HG02973 (cell line): ENCODE measurements around the gene MEIS2.

Experiments
- ATAC-seq: cut with Tn5 transposase; IDR thresholded peaks from one replicate; pipeline ENCODE4 v1.9.1; 2021; ENCODE audit warnings: moderate library complexity; ENCODE audit not compliant: unreplicated experiment

MEIS2 gene

GRCh38 chr15:37041836-37042235 lies 58.5 kb downstream of the MEIS2 start:
- no peak for ATAC-seq

DNA sequence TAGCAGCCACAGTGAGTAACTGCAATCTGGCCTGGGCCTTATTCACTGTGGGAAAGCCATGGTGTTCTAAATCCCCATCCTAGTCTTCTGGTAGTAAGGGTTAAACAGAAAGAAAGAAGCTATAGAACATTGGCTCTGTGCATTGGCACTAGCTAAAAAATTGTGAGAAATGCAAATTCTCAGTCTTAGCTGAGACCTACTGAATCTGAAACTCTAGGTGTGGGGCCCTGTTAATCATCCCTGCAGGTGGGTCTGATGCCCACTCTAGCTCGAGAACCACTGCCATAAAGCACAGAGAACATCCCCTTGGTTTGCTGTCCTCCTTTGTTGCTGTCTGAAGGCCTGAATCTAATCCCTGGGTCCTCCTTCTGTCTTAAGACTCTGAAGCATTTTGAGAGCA lies 59.3 kb downstream of the MEIS2 start:
- no peak for ATAC-seq

DNA sequence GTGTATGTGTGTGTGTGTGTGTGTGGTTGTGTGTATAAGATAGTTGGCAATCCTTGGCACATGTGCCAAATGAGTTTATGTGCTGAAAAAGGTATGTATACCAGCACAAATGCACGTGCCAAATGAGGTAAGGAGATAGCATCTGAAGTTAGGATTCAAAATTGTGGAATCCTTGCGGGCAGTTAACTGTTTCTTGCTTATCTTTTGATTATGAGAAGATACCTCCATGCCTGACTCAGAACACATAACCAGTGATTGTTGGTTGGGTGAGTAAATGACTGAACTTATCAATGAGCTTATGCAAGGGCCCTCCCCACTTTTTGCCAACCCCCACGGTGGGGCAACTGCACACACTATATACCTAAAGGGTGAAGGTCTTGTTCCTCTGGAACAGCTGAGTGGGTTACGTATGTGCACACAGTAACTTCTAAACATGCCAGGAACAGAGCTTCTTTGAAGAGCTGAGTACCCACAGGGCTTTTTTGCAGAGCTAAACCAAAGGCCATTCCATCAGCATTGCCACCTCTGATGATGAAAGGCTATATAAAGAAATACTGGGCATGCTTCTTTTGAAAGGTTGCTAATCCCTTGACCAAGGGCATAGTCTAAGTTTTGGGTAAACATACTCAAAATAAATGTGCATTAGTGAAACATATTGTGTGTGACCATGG lies 60.1 kb downstream of the MEIS2 start:
- no peak for ATAC-seq

DNA sequence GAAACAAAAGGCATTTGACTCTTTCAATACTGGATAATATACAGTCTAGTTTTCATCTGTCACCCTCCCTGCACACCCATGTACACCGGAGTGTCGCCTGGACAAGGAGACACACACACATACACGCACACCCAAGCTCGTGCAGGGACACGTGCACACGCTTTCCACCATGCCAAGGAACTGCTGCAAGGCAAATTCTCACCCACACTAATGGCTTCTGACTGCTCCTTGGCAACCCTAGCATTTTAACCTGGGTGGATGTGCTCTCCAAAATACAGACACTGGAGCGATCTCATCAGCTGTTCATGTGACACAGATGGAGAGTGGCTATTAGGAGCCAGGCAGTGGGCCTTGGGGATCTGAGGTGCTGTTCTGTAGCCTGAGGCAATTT lies 61.6 kb downstream of the MEIS2 start:
- no peak for ATAC-seq

DNA sequence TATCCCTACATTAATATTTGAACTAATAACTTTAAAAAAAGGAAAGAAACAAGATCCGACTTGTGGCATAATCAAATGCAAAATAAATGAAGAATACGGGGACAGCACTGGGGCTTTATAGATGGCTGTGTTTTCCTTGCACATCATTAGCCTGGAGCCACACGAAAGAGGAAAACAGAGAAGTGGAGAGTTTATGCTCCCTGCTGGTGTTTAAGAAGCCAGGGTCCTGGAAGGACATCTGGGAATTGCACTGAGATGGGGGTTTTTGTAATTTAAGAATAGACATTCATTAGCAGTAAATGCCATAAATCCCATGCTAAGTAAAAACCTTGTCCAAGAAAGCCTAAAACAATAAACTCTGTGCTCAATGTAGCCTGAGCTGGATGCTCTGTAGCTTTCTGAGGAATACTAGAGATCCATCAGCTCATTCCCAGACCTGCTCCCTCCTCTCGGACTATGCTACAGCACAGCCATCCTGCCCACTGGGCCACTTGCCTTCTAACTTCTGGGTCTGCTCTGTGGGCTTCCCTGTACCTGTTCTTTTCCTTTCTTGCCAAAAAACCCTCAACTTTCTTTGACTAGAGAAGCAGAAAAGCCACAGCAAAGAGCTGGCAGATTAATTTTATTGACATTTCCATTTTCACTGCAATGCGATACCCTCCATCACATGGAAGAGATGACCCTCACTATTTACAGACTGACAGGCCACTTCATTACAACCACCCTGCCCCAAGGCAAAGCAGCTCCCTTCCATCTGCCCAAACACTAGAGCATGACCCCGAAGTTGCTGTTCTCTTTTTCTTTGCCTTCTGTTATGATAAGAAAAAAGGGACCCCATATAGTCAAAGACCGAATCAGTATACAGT lies 62.3 kb downstream of the MEIS2 start:
- ATAC-seq = no peak

- no peak for ATAC-seq
These were observed 63.2 kb downstream of the MEIS2 start for GRCh38 chr15:37037071-37037655.

DNA sequence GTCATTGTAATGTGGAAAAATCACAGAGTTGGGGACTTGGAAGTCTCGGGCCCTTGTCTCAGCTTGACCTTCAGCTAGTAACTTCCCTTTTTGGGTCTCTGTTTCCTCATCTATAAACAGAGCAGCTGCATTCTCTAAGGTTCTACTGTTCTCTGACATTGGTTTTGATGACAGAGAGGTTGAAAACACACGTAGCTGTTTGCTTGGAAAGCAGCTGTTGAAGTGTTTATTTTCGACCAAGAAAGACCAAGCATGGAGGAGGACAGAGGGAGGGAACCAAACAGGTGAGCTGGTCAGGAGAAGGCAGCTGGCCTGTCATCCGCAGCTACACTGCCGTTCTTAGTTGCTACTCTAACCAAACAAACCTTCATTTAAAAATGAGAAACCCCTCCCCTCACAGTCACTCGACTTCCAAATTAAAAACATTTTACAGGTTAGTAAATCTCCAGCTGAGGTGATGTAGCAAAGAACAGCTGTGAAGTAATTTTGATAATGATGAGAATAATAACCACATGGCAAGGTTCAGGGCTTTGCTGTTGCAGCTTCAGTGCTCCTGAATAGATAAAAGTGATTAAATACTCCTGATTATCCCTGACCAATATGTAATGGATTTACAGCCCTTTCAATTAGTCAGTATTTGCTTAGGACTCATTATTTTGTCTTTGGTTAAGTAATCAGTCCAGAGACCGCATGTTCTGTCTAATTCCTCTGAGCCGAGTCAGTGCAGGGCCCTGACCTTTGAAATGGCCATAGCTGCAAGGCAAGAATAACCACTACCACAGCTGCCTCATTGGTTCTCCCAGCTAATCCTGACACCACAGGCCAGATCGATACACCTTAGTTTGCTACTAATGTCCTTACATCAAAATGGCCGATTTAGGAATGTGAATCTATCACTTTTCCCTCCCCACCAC lies 65.3 kb downstream of the MEIS2 start:
- no peak for ATAC-seq

DNA sequence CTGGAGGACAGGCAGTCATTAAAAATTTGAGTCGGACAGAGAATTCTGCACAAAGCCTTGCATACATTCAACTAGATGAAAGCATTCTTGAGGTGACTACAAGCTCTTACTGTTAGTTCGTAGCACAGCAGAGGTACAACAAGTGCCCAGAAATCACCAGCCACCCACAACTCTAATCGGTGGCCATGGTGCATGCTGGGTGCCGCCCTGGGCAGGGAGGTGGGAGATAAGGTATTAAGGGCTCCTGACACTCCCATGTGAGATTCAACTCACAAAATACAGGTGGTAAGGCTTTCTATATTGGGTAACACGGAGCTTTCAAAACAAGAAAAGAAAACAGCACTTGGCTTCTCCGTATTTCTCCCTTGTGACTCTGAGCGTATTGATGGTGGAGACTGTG lies 66.0 kb downstream of the MEIS2 start:
- ATAC-seq = no peak

GRCh38 chr15:37032091-37032775 lies 68.1 kb downstream of the MEIS2 start:
- no peak for ATAC-seq

GRCh38 chr15:37031198-37031597 lies 69.2 kb downstream of the MEIS2 start:
- no peak for ATAC-seq

GRCh38 chr15:37028625-37029296 lies 71.6 kb downstream of the MEIS2 start:
- no peak for ATAC-seq

DNA sequence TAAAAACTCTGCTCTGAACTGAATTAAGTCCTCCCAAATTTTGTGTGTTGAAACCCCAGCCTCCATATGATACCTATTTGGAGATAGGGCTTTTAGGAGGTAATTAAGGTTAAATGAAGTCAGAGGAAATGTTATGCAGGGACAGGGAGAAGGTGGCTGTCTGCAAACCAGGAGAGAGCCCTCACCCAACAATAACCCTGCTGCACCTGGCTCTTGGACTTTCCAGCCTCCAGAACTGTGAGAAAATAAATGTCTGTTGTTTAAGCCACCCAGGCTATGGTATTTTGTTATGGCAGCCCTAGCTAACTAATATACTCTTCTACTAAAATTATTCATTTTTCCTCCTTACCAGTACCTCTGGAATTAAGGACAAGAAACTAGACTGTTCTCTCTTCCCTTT lies 79.5 kb downstream of the MEIS2 start:
- no peak for ATAC-seq

GRCh38 chr15:37019479-37020433 lies 80.6 kb downstream of the MEIS2 start:
- ATAC-seq = no peak

DNA sequence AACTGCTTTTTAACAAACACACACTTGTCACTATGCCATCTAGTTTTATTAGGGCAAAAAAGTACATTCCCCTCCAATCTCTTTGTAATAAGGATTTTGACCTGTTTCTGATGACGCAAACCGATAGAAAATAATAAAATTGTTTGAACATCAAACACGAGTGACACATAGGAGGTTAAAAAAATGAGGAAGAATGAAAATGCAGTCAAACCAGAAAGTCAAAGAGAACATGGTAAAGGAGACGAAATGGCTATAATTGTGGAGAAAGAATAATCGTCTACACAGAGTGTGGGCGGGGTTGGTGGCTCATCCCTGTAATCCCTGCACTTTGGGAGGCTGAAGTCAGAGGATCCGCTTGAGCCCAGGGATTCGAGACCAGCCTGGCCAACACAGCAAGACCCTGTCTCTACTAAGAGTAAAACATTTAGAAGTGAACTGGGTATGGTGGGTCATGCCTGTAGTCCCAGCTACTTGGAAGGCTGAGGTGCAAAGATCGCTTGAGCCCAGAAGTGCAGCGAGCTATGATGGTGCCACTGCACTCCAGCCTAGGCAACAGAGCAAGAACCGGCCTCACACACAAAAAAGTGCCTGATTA lies 83.2 kb downstream of the MEIS2 start:
- ATAC-seq = no peak

- no peak for ATAC-seq
These were observed 84.1 kb downstream of the MEIS2 start for GRCh38 chr15:37016231-37016630.

DNA sequence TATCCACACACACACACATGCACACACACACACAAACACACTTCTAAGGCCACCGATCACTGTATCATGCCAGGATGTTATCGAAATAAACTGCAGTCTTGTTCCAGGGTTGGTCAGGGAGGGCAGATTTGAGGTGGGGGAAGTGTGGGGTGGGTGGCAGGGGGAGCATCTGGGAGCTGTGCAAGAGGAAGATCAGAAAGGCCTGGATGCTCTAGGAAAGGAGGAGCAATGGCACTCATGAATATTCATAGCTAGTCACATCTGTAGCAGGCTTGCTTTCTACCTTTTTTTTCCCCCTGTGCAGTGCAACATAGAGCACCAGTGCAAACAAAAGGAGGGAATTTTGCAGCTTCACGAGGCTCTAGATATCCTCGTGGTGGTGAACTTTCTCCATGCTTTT lies 84.9 kb downstream of the MEIS2 start:
- no peak for ATAC-seq

GRCh38 chr15:37015035-37015434 lies 85.3 kb downstream of the MEIS2 start:
- ATAC-seq = no peak

GRCh38 chr15:37014566-37014965 lies 85.8 kb downstream of the MEIS2 start:
- ATAC-seq = no peak
